ENCODE data around the gene MAFG. TPM values are rescaled to one million over a fixed set of nuclear protein-coding genes. Genes with fewer than 3 reads are reported as not detected.

MAFG gene
- total RNA-seq, 5 donors from 2014 or later (not counting 1 experiment from before 2014, with no cell fraction given), result 10.6 to 24.8 (median 18.8) TPM

- Mint-ChIP-seq H3K9me3 (no peaks in the 10 kb centered on the region), H3K27ac (no peak overlapping the region), H3K4me1 (peaks cover 0 to 13% (median 0%) of the 10 kb centered on the region in 3 donors), H3K4me3 (peak overlapping the region in 1 of 3 donors; percentile 72), H3K36me3 (no peaks in the 10 kb centered on the region), H3K27me3 (peaks cover 0 to 22% of the 10 kb centered on the region in 2 donors)
- no peak overlapping the region for H3K27ac ChIP-seq (ENCODE audit: low read length)
- CTCF ChIA-PET, result no interaction called here
- peaks cover 7 to 22% of the 10 kb centered on the region in 2 experiments for H3K4me1 ChIP-seq (ENCODE audit: control insufficient read depth in 1 of 2, extremely low read depth in 1 of 2, insufficient read depth in 2 of 2, low read length in 2 of 2)
- H3K27me3 ChIP-seq (replicated peaks in 1 of 2; ENCODE audit: control insufficient read depth in 2 of 2, extremely low read depth in 1 of 2, insufficient read depth in 2 of 2, low read length in 1 of 2), result peaks cover 5 to 67% of the 10 kb centered on the region in 2 experiments
- H3K9me3 ChIP-seq, result no peaks in the 10 kb centered on the region
- H3K36me3 ChIP-seq (ENCODE audit: control insufficient read depth in 2 of 2, extremely low read depth in 1 of 2, insufficient read depth in 1 of 2, low read length in 1 of 2), result no peaks in the 10 kb centered on the region
- DNase-seq (no peak), ATAC-seq (replicated peaks in 1 of 4) (no peak)
- WGBS (ENCODE audit: insufficient coverage), result 85% methylated on average over 9 of the region's 19 CpGs
- POLR2A ChIA-PET, result no interaction called here
- H3K4me3 ChIP-seq (ENCODE audit: control insufficient read depth in 1 of 2, extremely low read depth in 1 of 2, low read length in 1 of 2), result no peak overlapping the region
These were observed 30.3 kb upstream of the MAFG start for GRCh38 chr17:81957691-81958432.

- H3K9me3 ChIP-seq, result no peaks in the 10 kb centered on the region
- no peak overlapping the region for H3K27ac Mint-ChIP-seq
- DNase-seq, result no peak
These were observed 29.4 kb upstream of the MAFG start for GRCh38 chr17:81956607-81957589.

GRCh38 chr17:81955756-81956544 lies 28.4 kb upstream of the MAFG start:
- CTCF ChIA-PET, result interaction anchor here in 1 of 2 donors (0.6 kb wide), 1 partner anchor 284 kb away, joined by 4 read pairs; no protein-coding TSS in a partner anchor
- Histone ChIP-seq H3K9me3 (no peaks in the 10 kb centered on the region), H3K4me1 (ENCODE audit: control insufficient read depth in 1 of 2, extremely low read depth in 1 of 2, insufficient read depth in 2 of 2, low read length in 2 of 2) (peaks cover 9 to 22% of the 10 kb centered on the region in 2 experiments), H3K27ac (ENCODE audit: low read length) (no peak overlapping the region), H3K27me3 (replicated peaks in 1 of 2; ENCODE audit: control insufficient read depth in 2 of 2, extremely low read depth in 1 of 2, insufficient read depth in 2 of 2, low read length in 1 of 2) (peaks cover 5 to 53% of the 10 kb centered on the region in 2 experiments), H3K36me3 (ENCODE audit: control insufficient read depth in 2 of 2, extremely low read depth in 1 of 2, insufficient read depth in 1 of 2, low read length in 1 of 2) (no peaks in the 10 kb centered on the region), H3K4me3 (ENCODE audit: control insufficient read depth in 1 of 2, extremely low read depth in 1 of 2, low read length in 1 of 2) (no peak overlapping the region)
- Mint-ChIP-seq H3K36me3 (no peaks in the 10 kb centered on the region), H3K4me3 (no peak overlapping the region), H3K4me1 (peaks cover 2 to 14% (median 7%) of the 10 kb centered on the region in 3 donors), H3K27ac (no peak overlapping the region), H3K27me3 (peaks cover 0 to 17% of the 10 kb centered on the region in 2 donors), H3K9me3 (no peaks in the 10 kb centered on the region)
- WGBS (ENCODE audit: insufficient coverage), result 90% methylated on average over 10 of the region's 13 CpGs
- no peak for DNase-seq
- ATAC-seq (replicated peaks in 1 of 4), result no peak
- POLR2A ChIA-PET, result interaction anchor here in 1 of 2 donors (0.6 kb wide), 1 partner anchor 28 kb away, joined by 3 read pairs; no protein-coding TSS in a partner anchor

More at GRCh38 chr17:81956607-81957589, 29.4 kb upstream of the MAFG start:
- Mint-ChIP-seq H3K4me1 (peaks cover 2 to 11% (median 4%) of the 10 kb centered on the region in 3 donors), H3K9me3 (no peaks in the 10 kb centered on the region), H3K4me3 (no peak overlapping the region), H3K27me3 (peaks cover 0 to 17% of the 10 kb centered on the region in 2 donors), H3K36me3 (no peaks in the 10 kb centered on the region)
- Histone ChIP-seq H3K4me1 (ENCODE audit: control insufficient read depth in 1 of 2, extremely low read depth in 1 of 2, insufficient read depth in 2 of 2, low read length in 2 of 2) (peaks cover 11 to 25% of the 10 kb centered on the region in 2 experiments), H3K36me3 (ENCODE audit: control insufficient read depth in 2 of 2, extremely low read depth in 1 of 2, insufficient read depth in 1 of 2, low read length in 1 of 2) (no peaks in the 10 kb centered on the region), H3K4me3 (ENCODE audit: control insufficient read depth in 1 of 2, extremely low read depth in 1 of 2, low read length in 1 of 2) (no peak overlapping the region), H3K27me3 (replicated peaks in 1 of 2; ENCODE audit: control insufficient read depth in 2 of 2, extremely low read depth in 1 of 2, insufficient read depth in 2 of 2, low read length in 1 of 2) (peaks cover 5 to 57% of the 10 kb centered on the region in 2 experiments), H3K27ac (ENCODE audit: low read length) (no peak overlapping the region)
- 92% methylated on average over 43 of the region's 45 CpGs for WGBS (ENCODE audit: insufficient coverage)
- ChIA-PET CTCF (no interaction called here), POLR2A (no interaction called here)
- ATAC-seq (replicated peaks in 1 of 4), result no peak

GRCh38 chr17:81955058-81955681 lies 27.6 kb upstream of the MAFG start:
- no peaks in the 10 kb centered on the region for H3K9me3 Mint-ChIP-seq
- H3K36me3 ChIP-seq (ENCODE audit: control insufficient read depth in 2 of 2, extremely low read depth in 1 of 2, insufficient read depth in 1 of 2, low read length in 1 of 2), result no peaks in the 10 kb centered on the region
- DNase-seq, result no peak
- ATAC-seq (replicated peaks in 1 of 4), result no peak
- peaks cover 6 to 18% of the 10 kb centered on the region in 2 experiments for H3K4me1 ChIP-seq (ENCODE audit: control insufficient read depth in 1 of 2, extremely low read depth in 1 of 2, insufficient read depth in 2 of 2, low read length in 2 of 2)
- CTCF ChIA-PET, result interaction anchor here in 1 of 2 donors (0.6 kb wide), 1 partner anchor 285 kb away, joined by 4 read pairs; no protein-coding TSS in a partner anchor
- 99% methylated on average over 13 of the region's 26 CpGs for WGBS (ENCODE audit: insufficient coverage)
- H3K27ac ChIP-seq (ENCODE audit: low read length), result no peak overlapping the region
- H3K4me3 ChIP-seq (ENCODE audit: control insufficient read depth in 1 of 2, extremely low read depth in 1 of 2, low read length in 1 of 2), result no peak overlapping the region
- H3K36me3 Mint-ChIP-seq, result no peaks in the 10 kb centered on the region
- H3K4me1 Mint-ChIP-seq, result peaks cover 2 to 17% (median 7%) of the 10 kb centered on the region in 3 donors
- peaks cover 5 to 48% of the 10 kb centered on the region in 2 experiments for H3K27me3 ChIP-seq (replicated peaks in 1 of 2; ENCODE audit: control insufficient read depth in 2 of 2, extremely low read depth in 1 of 2, insufficient read depth in 2 of 2, low read length in 1 of 2)
- peaks cover 0 to 17% of the 10 kb centered on the region in 2 donors for H3K27me3 Mint-ChIP-seq
- H3K9me3 ChIP-seq, result no peaks in the 10 kb centered on the region
- no peak overlapping the region for H3K27ac Mint-ChIP-seq
- POLR2A ChIA-PET, result interaction anchor here in 1 of 2 donors (0.6 kb wide), 1 partner anchor 27 kb away, joined by 3 read pairs; no protein-coding TSS in a partner anchor
- no peak overlapping the region for H3K4me3 Mint-ChIP-seq

GRCh38 chr17:81954131-81955057 lies 26.9 kb upstream of the MAFG start:
- Histone ChIP-seq H3K27ac (ENCODE audit: low read length) (no peak overlapping the region), H3K27me3 (replicated peaks in 1 of 2; ENCODE audit: control insufficient read depth in 2 of 2, extremely low read depth in 1 of 2, insufficient read depth in 2 of 2, low read length in 1 of 2) (peaks cover 5 to 44% of the 10 kb centered on the region in 2 experiments), H3K9me3 (no peaks in the 10 kb centered on the region), H3K36me3 (ENCODE audit: control insufficient read depth in 2 of 2, extremely low read depth in 1 of 2, insufficient read depth in 1 of 2, low read length in 1 of 2) (no peaks in the 10 kb centered on the region), H3K4me1 (ENCODE audit: control insufficient read depth in 1 of 2, extremely low read depth in 1 of 2, insufficient read depth in 2 of 2, low read length in 2 of 2) (peaks cover 5 to 13% of the 10 kb centered on the region in 2 experiments), H3K4me3 (ENCODE audit: control insufficient read depth in 1 of 2, extremely low read depth in 1 of 2, low read length in 1 of 2) (no peak overlapping the region)
- H3K36me3 Mint-ChIP-seq, result no peaks in the 10 kb centered on the region
- no peak for ATAC-seq (replicated peaks in 1 of 4)
- H3K27ac Mint-ChIP-seq, result no peak overlapping the region
- WGBS (ENCODE audit: insufficient coverage), result 94% methylated on average over 5 of the region's 19 CpGs
- peaks cover 0 to 17% of the 10 kb centered on the region in 2 donors for H3K27me3 Mint-ChIP-seq
- H3K4me1 Mint-ChIP-seq, result peaks cover 2 to 17% (median 7%) of the 10 kb centered on the region in 3 donors
- no peaks in the 10 kb centered on the region for H3K9me3 Mint-ChIP-seq
- ChIA-PET CTCF (no interaction called here), POLR2A (no interaction called here)
- DNase-seq, result no peak
- no peak overlapping the region for H3K4me3 Mint-ChIP-seq

All from T-cell (primary cell).